Liver (tissue), 9 donors: Measurements from ENCODE around the gene MBNL2. TPM values are rescaled to one million over a fixed set of nuclear protein-coding genes. Genes with fewer than 3 reads are reported as not detected.

Experiments used
- DNase-seq: peaks from one replicate; pipeline ENCODE4 v3.0.0-alpha.2; 2017; ENCODE audit warnings: low spot score
- H3K27ac ChIP-seq, 2 donors: one replicate each; pipeline ENCODE4 v1.7.0; 2013; ENCODE audit warnings: inconsistent platforms in 2 of 2, low read length in 2 of 2, control low read depth in 1 of 2, low read depth in 1 of 2, mild to moderate bottlenecking in 1 of 2
- H3K27me3 ChIP-seq, 4 donors: one replicate each; pipeline versions ENCODE4 v1.6.1 to v1.7.0; 2013; ENCODE audit warnings: low read length in 3 of 4, inconsistent platforms in 1 of 4, mild to moderate bottlenecking in 1 of 4, moderate library complexity in 1 of 4; ENCODE audit not compliant: control insufficient read depth in 4 of 4, insufficient read depth in 4 of 4
- H3K36me3 ChIP-seq, 4 donors: one replicate each; pipeline versions ENCODE4 v1.6.1 to v1.7.0; 2013; ENCODE audit warnings: low read length in 3 of 4, mild to moderate bottlenecking in 3 of 4, low read depth in 1 of 4, moderate library complexity in 1 of 4; ENCODE audit not compliant: control insufficient read depth in 4 of 4, insufficient read depth in 3 of 4
- H3K4me1 ChIP-seq, 4 donors: one replicate each; pipeline versions ENCODE4 v1.6.1 to v1.7.0; 2013; ENCODE audit warnings: low read length in 3 of 4, mild to moderate bottlenecking in 3 of 4, moderate library complexity in 1 of 4; ENCODE audit not compliant: control insufficient read depth in 4 of 4, insufficient read depth in 4 of 4
- H3K4me3 ChIP-seq, 3 donors: one replicate each; pipeline versions ENCODE4 v1.6.1 to v1.7.0; 2013; ENCODE audit warnings: low read length in 3 of 3, control low read depth in 1 of 3, low read depth in 1 of 3, mild to moderate bottlenecking in 1 of 3
- H3K9ac ChIP-seq, 2 donors: one replicate each; pipeline ENCODE4 v1.7.0; 2013; ENCODE audit warnings: low read length in 2 of 2, mild to moderate bottlenecking in 2 of 2, moderate library complexity in 2 of 2, control low read depth in 1 of 2, low read depth in 1 of 2
- H3K9me3 ChIP-seq, 4 donors: one replicate each; pipeline versions ENCODE4 v1.6.1 to v1.7.0; 2013; ENCODE audit warnings: low read length in 3 of 4; ENCODE audit not compliant: control insufficient read depth in 4 of 4
- EGR1 ChIP-seq, 2 donors: IDR thresholded peaks; 2 replicates each; pipeline ENCODE4 v1.6.1; 2016 to 2018; ENCODE audit warnings: antibody characterized with exemption in 2 of 2, low read depth in 2 of 2
- FOXA1 ChIP-seq: IDR thresholded peaks from 2 replicates; pipeline ENCODE4 v1.6.1; 2016; ENCODE audit warnings: antibody characterized with exemption
- FOXA2 ChIP-seq: IDR thresholded peaks from 2 replicates; pipeline ENCODE4 v1.6.1; 2016; ENCODE audit warnings: antibody characterized with exemption
- GABPA ChIP-seq, 2 donors: IDR thresholded peaks in 1 of 2; conservative IDR thresholded peaks in 1 of 2; 2 replicates each; pipeline ENCODE4 v1.6.1; 2016; ENCODE audit warnings: antibody characterized with exemption in 2 of 2, mild to moderate bottlenecking in 1 of 2, moderate library complexity in 1 of 2
- HNF4A ChIP-seq, 2 donors: conservative IDR thresholded peaks; 2 replicates each; pipeline ENCODE4 v1.6.1; 2016; ENCODE audit warnings: antibody characterized with exemption in 2 of 2, mild to moderate bottlenecking in 2 of 2
- HNF4G ChIP-seq: IDR thresholded peaks from 2 replicates; pipeline ENCODE4 v1.6.1; 2016; ENCODE audit warnings: antibody characterized with exemption
- JUND ChIP-seq, 2 donors: IDR thresholded peaks; 2 replicates each; pipeline ENCODE4 v1.6.1; 2016; ENCODE audit warnings: antibody characterized with exemption in 2 of 2
- NR2F2 ChIP-seq: IDR thresholded peaks from 2 replicates; pipeline ENCODE4 v1.6.1; 2016; ENCODE audit warnings: antibody characterized with exemption
- RAD21 ChIP-seq, 2 donors: IDR thresholded peaks; 2 replicates each; pipeline ENCODE4 v1.6.1; 2016; ENCODE audit warnings: antibody characterized with exemption in 2 of 2, mild to moderate bottlenecking in 2 of 2
- RXRA ChIP-seq, 2 donors: IDR thresholded peaks; 2 replicates each; pipeline ENCODE4 v1.6.1; 2017 to 2018; ENCODE audit warnings: antibody characterized with exemption in 2 of 2, mild to moderate bottlenecking in 1 of 2
- SP1 ChIP-seq: IDR thresholded peaks from 2 replicates; pipeline ENCODE4 v1.6.1; 2018; ENCODE audit warnings: antibody characterized with exemption, mild to moderate bottlenecking
- TAF1 ChIP-seq: conservative IDR thresholded peaks from 2 replicates; pipeline ENCODE4 v1.6.1; 2016; ENCODE audit warnings: antibody characterized with exemption, mild to moderate bottlenecking
- YY1 ChIP-seq: IDR thresholded peaks from 2 replicates; pipeline ENCODE4 v1.6.1; 2016; ENCODE audit warnings: antibody characterized with exemption, mild to moderate bottlenecking
- WGBS: extraction: QIAGEN DNeasy Blood & Tissue Kit; methylation state at CpG from one replicate; pipeline ENCODE4 v1.1.7; 2013; 5-methylcytosine and 5-hydroxymethylcytosine counted together
- polyA plus RNA-seq, 2 donors: library from polyadenylated mRNA; stranded (reverse) in 1 of 2; unstranded in 1 of 2; fragments of 200-250 nt in 1 of 2; fragments of >200 nt in 1 of 2; fragmentation: Nextera tagmentation in 1 of 2; extraction: Ambion mirVana in 1 of 2; gene quantifications; one replicate each; pipeline versions ENCODE4 v1.2.1 to v1.2.3, GENCODE V29; 2013 to 2015
- total RNA-seq, 2 donors: library from RNA; depleted of rRNA; stranded (reverse); fragments of >200 nt; gene quantifications; one replicate each; pipeline ENCODE4 v1.2.3, GENCODE V29; 2014
- TF ChIP-seq, protein P1 (sequence below): IDR thresholded peaks from 2 replicates; pipeline ENCODE4 v1.6.1; 2016; ENCODE audit warnings: antibody characterized with exemption
- TF ChIP-seq, protein P2 (sequence below): IDR thresholded peaks from 2 replicates; pipeline ENCODE4 v1.6.1; 2016; ENCODE audit warnings: antibody characterized with exemption
- TF ChIP-seq, protein P3 (sequence below): fragments of 150-350 bp; IDR thresholded peaks from 2 replicates; pipeline ENCODE4 v1.5.1; 2017; ENCODE audit warnings: improper control_type of control experiment, low read depth, low read length; ENCODE audit not compliant: missing input control
- TF ChIP-seq, protein P4 (sequence below): IDR thresholded peaks from 2 replicates; pipeline ENCODE4 v1.6.1; 2016; ENCODE audit warnings: antibody characterized with exemption, mild to moderate bottlenecking
- TF ChIP-seq, protein P5 (sequence below): IDR thresholded peaks from 2 replicates; pipeline ENCODE4 v1.6.1; 2016; ENCODE audit warnings: antibody characterized with exemption
- donor health status: healthy.
- donor health status: healthy.
- donor health status: healthy.
- donor health status: healthy.
- donor health status: healthy.

Gene MBNL2
- total and polyA plus RNA-seq, 4 donors = 16.0 to 49.6 (median 36.8) TPM

DNA sequence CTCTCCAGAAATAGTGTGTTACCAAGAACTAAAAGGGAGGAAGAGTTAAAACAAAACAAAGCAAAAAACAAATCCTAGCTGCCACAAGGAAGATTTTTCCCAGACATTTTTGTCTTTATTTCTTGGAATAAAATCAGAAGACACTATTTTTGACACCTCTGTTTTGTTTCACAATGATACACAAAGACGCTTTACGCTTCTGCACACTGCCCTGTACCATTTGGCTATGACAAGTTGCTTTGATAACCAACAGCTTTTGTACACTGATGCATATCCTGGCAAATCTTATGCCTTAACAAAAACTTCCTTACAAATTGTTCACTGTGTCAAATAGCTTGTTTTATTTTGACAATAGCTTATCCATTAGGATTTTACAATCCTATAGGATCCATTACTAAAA lies 108.3 kb downstream of the MBNL2 start:
- Histone ChIP-seq H3K27ac (no peak overlapping the region), H3K9ac (no peak overlapping the region), H3K9me3 (no peaks in the 10 kb centered on the region), H3K27me3 (no peaks in the 10 kb centered on the region), H3K36me3 (peaks cover 2 to 14% (median 10%) of the 10 kb centered on the region in 4 donors), H3K4me1 (peaks cover 0 to 5% (median 0%) of the 10 kb centered on the region in 4 donors), H3K4me3 (no peak overlapping the region)
- DNase-seq = no peak
- no peak for TF ChIP-seq HNF4A (conservative IDR thresholded peaks at IDR 0.05)
- TF ChIP-seq FOXA2 = no peak
- TF ChIP-seq, protein P1, sequence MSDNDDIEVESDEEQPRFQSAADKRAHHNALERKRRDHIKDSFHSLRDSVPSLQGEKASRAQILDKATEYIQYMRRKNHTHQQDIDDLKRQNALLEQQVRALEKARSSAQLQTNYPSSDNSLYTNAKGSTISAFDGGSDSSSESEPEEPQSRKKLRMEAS = no peak
- no peak for TF ChIP-seq GABPA (IDR thresholded peaks at IDR 0.05 in 1 of 2, conservative IDR thresholded peaks at IDR 0.05 in 1 of 2)
- no peak for TF ChIP-seq RAD21 (IDR thresholded peaks at IDR 0.05)
- no peak for TF ChIP-seq EGR1 (IDR thresholded peaks at IDR 0.05; ENCODE audit: low read depth in 2 of 2)
- TF ChIP-seq, protein P2, sequence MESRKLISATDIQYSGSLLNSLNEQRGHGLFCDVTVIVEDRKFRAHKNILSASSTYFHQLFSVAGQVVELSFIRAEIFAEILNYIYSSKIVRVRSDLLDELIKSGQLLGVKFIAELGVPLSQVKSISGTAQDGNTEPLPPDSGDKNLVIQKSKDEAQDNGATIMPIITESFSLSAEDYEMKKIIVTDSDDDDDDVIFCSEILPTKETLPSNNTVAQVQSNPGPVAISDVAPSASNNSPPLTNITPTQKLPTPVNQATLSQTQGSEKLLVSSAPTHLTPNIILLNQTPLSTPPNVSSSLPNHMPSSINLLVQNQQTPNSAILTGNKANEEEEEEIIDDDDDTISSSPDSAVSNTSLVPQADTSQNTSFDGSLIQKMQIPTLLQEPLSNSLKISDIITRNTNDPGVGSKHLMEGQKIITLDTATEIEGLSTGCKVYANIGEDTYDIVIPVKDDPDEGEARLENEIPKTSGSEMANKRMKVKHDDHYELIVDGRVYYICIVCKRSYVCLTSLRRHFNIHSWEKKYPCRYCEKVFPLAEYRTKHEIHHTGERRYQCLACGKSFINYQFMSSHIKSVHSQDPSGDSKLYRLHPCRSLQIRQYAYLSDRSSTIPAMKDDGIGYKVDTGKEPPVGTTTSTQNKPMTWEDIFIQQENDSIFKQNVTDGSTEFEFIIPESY = no peak
- TF ChIP-seq, protein P3, sequence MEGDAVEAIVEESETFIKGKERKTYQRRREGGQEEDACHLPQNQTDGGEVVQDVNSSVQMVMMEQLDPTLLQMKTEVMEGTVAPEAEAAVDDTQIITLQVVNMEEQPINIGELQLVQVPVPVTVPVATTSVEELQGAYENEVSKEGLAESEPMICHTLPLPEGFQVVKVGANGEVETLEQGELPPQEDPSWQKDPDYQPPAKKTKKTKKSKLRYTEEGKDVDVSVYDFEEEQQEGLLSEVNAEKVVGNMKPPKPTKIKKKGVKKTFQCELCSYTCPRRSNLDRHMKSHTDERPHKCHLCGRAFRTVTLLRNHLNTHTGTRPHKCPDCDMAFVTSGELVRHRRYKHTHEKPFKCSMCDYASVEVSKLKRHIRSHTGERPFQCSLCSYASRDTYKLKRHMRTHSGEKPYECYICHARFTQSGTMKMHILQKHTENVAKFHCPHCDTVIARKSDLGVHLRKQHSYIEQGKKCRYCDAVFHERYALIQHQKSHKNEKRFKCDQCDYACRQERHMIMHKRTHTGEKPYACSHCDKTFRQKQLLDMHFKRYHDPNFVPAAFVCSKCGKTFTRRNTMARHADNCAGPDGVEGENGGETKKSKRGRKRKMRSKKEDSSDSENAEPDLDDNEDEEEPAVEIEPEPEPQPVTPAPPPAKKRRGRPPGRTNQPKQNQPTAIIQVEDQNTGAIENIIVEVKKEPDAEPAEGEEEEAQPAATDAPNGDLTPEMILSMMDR = no peak
- no peak for TF ChIP-seq HNF4G
- no peak for TF ChIP-seq FOXA1
- no peak for TF ChIP-seq YY1
- no peak for TF ChIP-seq NR2F2
- TF ChIP-seq RXRA (IDR thresholded peaks at IDR 0.05) = no peak
- TF ChIP-seq TAF1 = no peak
- TF ChIP-seq, protein P4, sequence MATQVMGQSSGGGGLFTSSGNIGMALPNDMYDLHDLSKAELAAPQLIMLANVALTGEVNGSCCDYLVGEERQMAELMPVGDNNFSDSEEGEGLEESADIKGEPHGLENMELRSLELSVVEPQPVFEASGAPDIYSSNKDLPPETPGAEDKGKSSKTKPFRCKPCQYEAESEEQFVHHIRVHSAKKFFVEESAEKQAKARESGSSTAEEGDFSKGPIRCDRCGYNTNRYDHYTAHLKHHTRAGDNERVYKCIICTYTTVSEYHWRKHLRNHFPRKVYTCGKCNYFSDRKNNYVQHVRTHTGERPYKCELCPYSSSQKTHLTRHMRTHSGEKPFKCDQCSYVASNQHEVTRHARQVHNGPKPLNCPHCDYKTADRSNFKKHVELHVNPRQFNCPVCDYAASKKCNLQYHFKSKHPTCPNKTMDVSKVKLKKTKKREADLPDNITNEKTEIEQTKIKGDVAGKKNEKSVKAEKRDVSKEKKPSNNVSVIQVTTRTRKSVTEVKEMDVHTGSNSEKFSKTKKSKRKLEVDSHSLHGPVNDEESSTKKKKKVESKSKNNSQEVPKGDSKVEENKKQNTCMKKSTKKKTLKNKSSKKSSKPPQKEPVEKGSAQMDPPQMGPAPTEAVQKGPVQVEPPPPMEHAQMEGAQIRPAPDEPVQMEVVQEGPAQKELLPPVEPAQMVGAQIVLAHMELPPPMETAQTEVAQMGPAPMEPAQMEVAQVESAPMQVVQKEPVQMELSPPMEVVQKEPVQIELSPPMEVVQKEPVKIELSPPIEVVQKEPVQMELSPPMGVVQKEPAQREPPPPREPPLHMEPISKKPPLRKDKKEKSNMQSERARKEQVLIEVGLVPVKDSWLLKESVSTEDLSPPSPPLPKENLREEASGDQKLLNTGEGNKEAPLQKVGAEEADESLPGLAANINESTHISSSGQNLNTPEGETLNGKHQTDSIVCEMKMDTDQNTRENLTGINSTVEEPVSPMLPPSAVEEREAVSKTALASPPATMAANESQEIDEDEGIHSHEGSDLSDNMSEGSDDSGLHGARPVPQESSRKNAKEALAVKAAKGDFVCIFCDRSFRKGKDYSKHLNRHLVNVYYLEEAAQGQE = no peak
- TF ChIP-seq, protein P5, sequence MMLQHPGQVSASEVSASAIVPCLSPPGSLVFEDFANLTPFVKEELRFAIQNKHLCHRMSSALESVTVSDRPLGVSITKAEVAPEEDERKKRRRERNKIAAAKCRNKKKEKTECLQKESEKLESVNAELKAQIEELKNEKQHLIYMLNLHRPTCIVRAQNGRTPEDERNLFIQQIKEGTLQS = no peak
- TF ChIP-seq JUND (IDR thresholded peaks at IDR 0.05) = no peak
- no peak for TF ChIP-seq SP1
- WGBS = 88% methylated on average over 2 of the region's 2 CpGs
